Bronchial epithelial cell (primary cell): Measurements from ENCODE around the gene CACUL1. TPM values are rescaled to one million over a fixed set of nuclear protein-coding genes. Genes with fewer than 3 reads are reported as not detected.

ENCODE experiments used
- DNase-seq: peaks from one replicate; pipeline ENCODE4 v3.0.0-alpha.2; 2010; ENCODE audit warnings: low read depth
- FAIRE-seq: peaks from 2 replicates; lab custom pipeline; 2011; peaks lifted over from hg19 to GRCh38; lab: Jason Lieb, UNC
- H3K27me3 ChIP-seq: 2 replicates; pipeline ENCODE4 v1.5.1; 2011; ENCODE audit warnings: low read length; ENCODE audit not compliant: control insufficient read depth, insufficient read depth
- H3K36me3 ChIP-seq: 2 replicates; pipeline ENCODE4 v1.5.1; 2011; ENCODE audit warnings: low read length; ENCODE audit not compliant: control insufficient read depth, insufficient read depth
- H3K4me3 ChIP-seq: 2 replicates; pipeline ENCODE4 v1.5.1; 2011; ENCODE audit warnings: mild to moderate bottlenecking, low read depth, low read length, control low read depth
- total RNA-seq: library from RNA; depleted of rRNA; stranded (reverse); fragments of >200 nt; gene quantifications from 2 replicates; pipeline ENCODE4 v1.2.1, GENCODE V29; 2014
- TF ChIP-seq, protein P1 (sequence below): IDR thresholded peaks from 2 replicates; pipeline ENCODE4 v1.5.1; 2011; ENCODE audit warnings: mild to moderate bottlenecking, moderate library complexity, low read length, control low read depth, inconsistent platforms; ENCODE audit not compliant: insufficient read depth, severe bottlenecking

Gene CACUL1
- total RNA-seq, 1 donor from 2014 or later = 18.2 TPM

DNA sequence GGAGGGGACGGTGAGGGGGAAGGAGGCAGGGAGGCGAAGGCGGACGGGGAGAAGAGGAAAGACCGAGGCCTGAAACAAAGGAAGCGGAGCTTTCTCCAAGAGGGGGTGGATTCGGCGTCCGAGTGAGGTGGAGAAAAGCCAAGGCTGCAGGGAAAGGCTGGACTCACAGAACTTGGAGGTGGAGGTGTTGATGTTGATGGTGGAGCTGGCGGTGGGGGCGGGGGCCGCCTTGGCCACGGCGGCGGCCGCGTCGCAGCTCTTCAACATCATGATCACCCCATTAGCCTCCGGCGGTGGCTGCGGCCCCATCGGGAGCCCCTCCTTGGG, 578 bp downstream of the CACUL1 start:
- TF ChIP-seq, protein P1, sequence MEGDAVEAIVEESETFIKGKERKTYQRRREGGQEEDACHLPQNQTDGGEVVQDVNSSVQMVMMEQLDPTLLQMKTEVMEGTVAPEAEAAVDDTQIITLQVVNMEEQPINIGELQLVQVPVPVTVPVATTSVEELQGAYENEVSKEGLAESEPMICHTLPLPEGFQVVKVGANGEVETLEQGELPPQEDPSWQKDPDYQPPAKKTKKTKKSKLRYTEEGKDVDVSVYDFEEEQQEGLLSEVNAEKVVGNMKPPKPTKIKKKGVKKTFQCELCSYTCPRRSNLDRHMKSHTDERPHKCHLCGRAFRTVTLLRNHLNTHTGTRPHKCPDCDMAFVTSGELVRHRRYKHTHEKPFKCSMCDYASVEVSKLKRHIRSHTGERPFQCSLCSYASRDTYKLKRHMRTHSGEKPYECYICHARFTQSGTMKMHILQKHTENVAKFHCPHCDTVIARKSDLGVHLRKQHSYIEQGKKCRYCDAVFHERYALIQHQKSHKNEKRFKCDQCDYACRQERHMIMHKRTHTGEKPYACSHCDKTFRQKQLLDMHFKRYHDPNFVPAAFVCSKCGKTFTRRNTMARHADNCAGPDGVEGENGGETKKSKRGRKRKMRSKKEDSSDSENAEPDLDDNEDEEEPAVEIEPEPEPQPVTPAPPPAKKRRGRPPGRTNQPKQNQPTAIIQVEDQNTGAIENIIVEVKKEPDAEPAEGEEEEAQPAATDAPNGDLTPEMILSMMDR = no peak
- FAIRE-seq = no peak
- peak overlapping the region; percentile 99 for H3K4me3 ChIP-seq
- DNase-seq = peak; percentile 38
- no peaks in the 10 kb centered on the region for H3K27me3 ChIP-seq
- no peaks in the 10 kb centered on the region for H3K36me3 ChIP-seq

DNA sequence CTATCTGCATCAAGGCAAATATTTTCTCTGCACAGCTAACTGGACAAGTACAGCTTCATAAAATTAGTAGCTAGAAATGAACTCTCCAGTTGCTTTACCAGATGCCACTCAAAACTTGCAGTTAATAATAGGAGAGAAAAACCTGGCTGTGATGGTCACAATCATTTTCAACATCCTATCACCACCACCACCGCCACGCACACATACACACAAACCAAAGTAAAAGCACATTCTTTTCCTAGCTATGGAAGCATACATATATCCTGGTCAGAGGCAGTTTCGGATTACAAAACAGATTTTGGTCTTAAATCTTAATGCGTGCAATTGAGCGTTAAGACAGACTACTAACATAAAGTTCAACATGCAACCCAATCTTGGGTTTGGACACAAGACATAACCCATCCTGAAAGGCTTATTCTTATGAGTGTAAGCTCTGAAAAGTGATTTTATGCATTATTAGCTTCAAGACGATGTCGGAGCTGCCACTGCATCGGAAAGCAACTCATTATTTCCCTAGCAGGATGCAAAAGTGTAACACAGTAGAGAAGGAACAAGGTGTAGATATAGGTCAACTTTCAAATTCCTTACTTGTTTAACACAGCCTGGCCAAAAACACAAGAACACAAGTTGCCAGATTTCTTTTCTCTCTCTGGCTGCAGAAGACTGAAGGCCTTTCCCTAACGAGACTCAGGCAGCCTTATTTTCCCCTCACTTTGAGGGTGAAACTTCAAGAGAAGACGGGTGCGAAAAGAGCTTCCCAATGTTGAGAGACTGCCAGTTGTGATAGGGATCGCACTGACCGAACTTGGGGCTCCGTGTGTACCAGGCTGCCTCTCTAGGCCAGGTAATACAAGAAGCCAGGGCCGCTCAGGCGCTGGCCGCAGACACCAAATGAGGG, 1.2 kb downstream of the CACUL1 start:
- TF ChIP-seq, protein P1 = no peak
- Histone ChIP-seq H3K4me3 (peak overlapping the region; percentile 99), H3K36me3 (no peaks in the 10 kb centered on the region), H3K27me3 (no peaks in the 10 kb centered on the region)
- DNase-seq (peak; percentile 22), FAIRE-seq (no peak)

DNA sequence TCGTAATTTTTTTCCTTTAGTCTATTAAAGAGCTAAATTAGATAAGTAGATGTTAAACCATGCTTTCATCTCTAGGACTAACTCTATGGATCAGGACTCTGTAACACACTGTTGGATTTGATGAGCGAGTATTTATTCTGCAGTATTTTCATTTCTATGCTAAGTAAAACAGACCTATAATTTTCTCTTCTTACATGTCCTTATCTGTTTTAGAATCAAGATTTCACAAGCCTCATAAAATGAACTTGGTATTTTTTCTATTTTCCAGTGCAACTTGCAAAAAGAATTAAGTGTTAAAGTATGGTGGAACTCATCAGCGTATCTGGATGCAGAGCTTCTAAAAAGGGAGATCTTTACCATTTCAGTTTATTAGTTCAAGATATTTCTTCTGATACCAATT, 2.4 kb downstream of the CACUL1 start:
- Histone ChIP-seq H3K36me3 (no peaks in the 10 kb centered on the region), H3K4me3 (no peak overlapping the region), H3K27me3 (no peaks in the 10 kb centered on the region)
- FAIRE-seq (no peak), DNase-seq (no peak)
- TF ChIP-seq, protein P1 = no peak

DNA sequence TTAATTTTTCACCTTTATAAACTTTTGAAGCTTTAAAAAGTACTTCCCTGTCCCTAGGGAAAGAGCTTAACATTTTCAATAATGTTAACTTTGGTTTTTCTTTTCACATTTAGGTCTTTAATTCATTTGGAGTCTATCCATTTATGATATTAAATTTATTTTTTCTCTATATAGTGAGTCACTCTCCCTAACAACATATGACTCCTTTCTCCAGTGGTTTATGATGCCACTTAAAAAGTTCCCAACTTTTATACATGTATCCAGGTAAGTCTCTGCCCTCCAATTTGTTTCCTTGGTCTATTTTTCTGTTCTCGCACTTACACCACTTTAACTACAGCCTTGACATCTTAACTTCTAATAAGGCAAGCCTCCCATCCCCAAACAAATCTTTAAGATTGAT, 3.5 kb downstream of the CACUL1 start:
- no peak for FAIRE-seq
- TF ChIP-seq, protein P1 = no peak
- Histone ChIP-seq H3K36me3 (no peaks in the 10 kb centered on the region), H3K27me3 (no peaks in the 10 kb centered on the region), H3K4me3 (no peak overlapping the region)
- no peak for DNase-seq

DNA sequence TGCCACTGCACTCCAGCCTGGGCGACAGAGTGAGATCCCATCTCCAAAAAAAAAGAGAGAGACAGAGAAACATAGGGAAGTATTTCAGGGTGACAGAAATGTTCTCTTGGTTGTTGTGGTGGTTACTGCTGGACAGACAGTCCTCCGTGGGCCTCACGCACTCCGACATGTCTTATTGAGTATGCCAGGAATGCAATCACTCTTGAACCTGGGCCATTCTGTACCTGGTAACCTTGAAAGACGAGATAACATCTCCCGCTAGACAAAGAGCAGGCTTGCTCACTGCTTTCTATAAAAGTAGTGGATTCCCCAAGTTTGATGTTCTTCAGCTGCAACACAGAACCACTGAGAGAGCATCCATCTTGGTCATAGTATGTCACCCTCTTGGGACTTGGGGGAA, 6.7 kb downstream of the CACUL1 start:
- DNase-seq (no peak), FAIRE-seq (no peak)
- Histone ChIP-seq H3K27me3 (no peaks in the 10 kb centered on the region), H3K36me3 (no peaks in the 10 kb centered on the region), H3K4me3 (no peak overlapping the region)
- TF ChIP-seq, protein P1 = no peak
